HCT116 (cell line): ENCODE results near the gene INSRR. TPM values are rescaled to one million over a fixed set of nuclear protein-coding genes. Genes with fewer than 3 reads are reported as not detected.

ENCODE experiments used
- ATAC-seq: fragments of 200-7000 bp; cut with Tn5 transposase; 2 replicates; pipeline ENCODE4 v1.9.1; 2020; ENCODE audit warnings: mild to moderate bottlenecking, moderate library complexity
- BruUV-seq: library from RNA; stranded (reverse); fragments of 400-500 nt; replicated peaks from 2 replicates; lab custom pipeline; 2021; lab: Mats Ljungman, UMichigan
- CTCF ChIA-PET: fragments of 300-600 bp; sonication (Branson Sonifier 250); formaldehyde crosslinking; loops from one replicate; lab custom pipeline; 2021; ENCODE audit warnings: antibody characterized with exemption; lab: Charles Lee
- POLR2A ChIA-PET: fragments of 300-600, 350-600 bp; sonication (Branson Sonifier 250); formaldehyde crosslinking; loops from one replicate; lab custom pipeline; 2021; ENCODE audit warnings: antibody characterized with exemption; lab: Charles Lee
- RAD21 ChIA-PET, 2 experiments: fragments of 300-600 bp; sonication (Branson Sonifier 250); formaldehyde crosslinking; loops; one replicate each; lab custom pipeline; 2023; ENCODE audit warnings: low total read pairs in 2 of 2; ENCODE audit not compliant: uncharacterized antibody in 2 of 2, unreplicated experiment in 2 of 2, low non-redundant PET in 1 of 2; lab: Charles Lee
- DNase-seq: peaks from one replicate; pipeline ENCODE4 v3.0.0-alpha.2; 2010; ENCODE audit warnings: low read depth, low spot score
- H2AFZ ChIP-seq: fragments of 200-600 bp; shearing (Covaris generic), sonication (generic); 2 replicates; pipeline ENCODE4 v1.6.1; 2017; ENCODE audit warnings: low read depth, mixed run types, mixed read lengths, antibody characterized with exemption, low read length; ENCODE audit not compliant: poor library complexity, severe bottlenecking
- H3K27ac ChIP-seq: 2 replicates; pipeline ENCODE4 v1.5.1; 2012; ENCODE audit warnings: low read depth, low read length
- H3K27me3 ChIP-seq: fragments of 200-600 bp; sonication (generic); 2 replicates; pipeline ENCODE4 v1.6.1; 2016; ENCODE audit warnings: mixed run types, low read length, mixed read lengths; ENCODE audit not compliant: insufficient read depth
- H3K36me3 ChIP-seq, 2 experiments: fragments of 200-500 bp in 1 of 2; fragments of 200-600 bp in 1 of 2; sonication (Bioruptor generic) in 1 of 2; sonication (generic) in 1 of 2; 2 replicates each; pipeline versions ENCODE4 v1.5.1 to v1.6.1; 2014 to 2016; ENCODE audit warnings: low read length in 2 of 2, inconsistent platforms in 1 of 2, mixed read lengths in 1 of 2, mixed run types in 1 of 2; ENCODE audit not compliant: insufficient read depth in 2 of 2, control insufficient read depth in 1 of 2
- H3K4me1 ChIP-seq, 2 experiments: fragments of 200-600 bp in 1 of 2; sonication (generic) in 1 of 2; 2 replicates each; pipeline versions ENCODE4 v1.5.1 to v1.6.1; 2012 to 2017; ENCODE audit warnings: low read length in 2 of 2, inconsistent platforms in 1 of 2, mild to moderate bottlenecking in 1 of 2, mixed read lengths in 1 of 2, mixed run types in 1 of 2, moderate library complexity in 1 of 2; ENCODE audit not compliant: insufficient read depth in 2 of 2, control insufficient read depth in 1 of 2
- H3K4me2 ChIP-seq: fragments of 200-600 bp; sonication (generic); 2 replicates; pipeline ENCODE4 v1.6.1; 2017; ENCODE audit warnings: mixed run types, low read length, mixed read lengths
- H3K4me3 ChIP-seq, 2 experiments: fragments of 200-600 bp in 1 of 2; sonication (generic) in 1 of 2; replicated peaks in 1 of 2; 2 replicates each; pipeline ENCODE4 v1.5.1; 2011 to 2016; ENCODE audit warnings: low read length in 2 of 2, control low read depth in 1 of 2, low read depth in 1 of 2, mild to moderate bottlenecking in 1 of 2, mixed read lengths in 1 of 2, mixed run types in 1 of 2
- H3K79me2 ChIP-seq: fragments of 200-600 bp; sonication (generic); 2 replicates; pipeline ENCODE4 v1.6.1; 2017; ENCODE audit warnings: mild to moderate bottlenecking, mixed run types, low read length, moderate library complexity, mixed read lengths; ENCODE audit not compliant: insufficient read depth
- H3K9ac ChIP-seq: fragments of 200-600 bp; sonication (generic); 2 replicates; pipeline ENCODE4 v1.6.1; 2016; ENCODE audit warnings: low read length, mixed read lengths
- H3K9me2 ChIP-seq: fragments of 200-600 bp; sonication (generic), shearing (Covaris generic); 2 replicates; pipeline ENCODE4 v1.6.1; 2017; ENCODE audit warnings: mixed run types, mild to moderate bottlenecking, moderate library complexity; ENCODE audit not compliant: insufficient read depth
- H3K9me3 ChIP-seq, 2 experiments: fragments of 200-500 bp in 1 of 2; fragments of 200-600 bp in 1 of 2; sonication (Bioruptor generic) in 1 of 2; sonication (generic) in 1 of 2; 2 replicates each; pipeline ENCODE4 v1.6.1; 2014 to 2017; ENCODE audit warnings: low read length in 2 of 2, mixed read lengths in 2 of 2, inconsistent platforms in 1 of 2, low read depth in 1 of 2, mild to moderate bottlenecking in 1 of 2, mixed run types in 1 of 2, moderate library complexity in 1 of 2; ENCODE audit not compliant: control insufficient read depth in 1 of 2, insufficient read depth in 1 of 2
- H4K20me1 ChIP-seq: fragments of 200-600 bp; sonication (generic), shearing (Covaris generic); 2 replicates; pipeline ENCODE4 v1.6.1; 2017; ENCODE audit warnings: mixed run types, mild to moderate bottlenecking, moderate library complexity; ENCODE audit not compliant: insufficient read depth
- ATF3 ChIP-seq: IDR thresholded peaks from 2 replicates; pipeline ENCODE4 v1.6.1; 2012
- CBX3 ChIP-seq: IDR thresholded peaks from 2 replicates; pipeline ENCODE4 v1.6.1; 2012; ENCODE audit warnings: low read depth
- CTCF ChIP-seq, 3 experiments: fragments of 200-600 bp in 1 of 3; sonication (generic) in 1 of 3; IDR thresholded peaks in 2 of 3; conservative IDR thresholded peaks in 1 of 3; 2 replicates each; pipeline ENCODE4 v1.5.1; 2012 to 2017; ENCODE audit warnings: low read depth in 2 of 3, low read length in 2 of 3, antibody characterized with exemption in 1 of 3, borderline replicate concordance in 1 of 3, control low read depth in 1 of 3, mild to moderate bottlenecking in 1 of 3, mixed read lengths in 1 of 3, mixed run types in 1 of 3, moderate library complexity in 1 of 3; ENCODE audit not compliant: insufficient read depth in 1 of 3
- EGR1 ChIP-seq: IDR thresholded peaks from 2 replicates; pipeline ENCODE4 v1.6.1; 2012; ENCODE audit warnings: low read depth
- ELF1 ChIP-seq: IDR thresholded peaks from 2 replicates; pipeline ENCODE4 v1.6.1; 2012; ENCODE audit warnings: low read depth, borderline replicate concordance
- EZH2 ChIP-seq: fragments of 200-600 bp; sonication (generic); IDR thresholded peaks from 2 replicates; pipeline ENCODE4 v1.6.1; 2017; ENCODE audit warnings: antibody characterized with exemption, mixed run types
- EZH2phosphoT487 ChIP-seq: fragments of 200-600 bp; IDR thresholded peaks from 2 replicates; pipeline ENCODE4 v1.6.1; 2018; ENCODE audit warnings: antibody characterized with exemption, borderline replicate concordance
- FOSL1 ChIP-seq: IDR thresholded peaks from 2 replicates; pipeline ENCODE4 v1.6.1; 2012; ENCODE audit warnings: low read depth
- JUND ChIP-seq: IDR thresholded peaks from 2 replicates; pipeline ENCODE4 v1.6.1; 2012
- MAX ChIP-seq: IDR thresholded peaks from 2 replicates; pipeline ENCODE4 v1.6.1; 2012
- POLR2AphosphoS5 ChIP-seq: IDR thresholded peaks from 2 replicates; pipeline ENCODE4 v1.6.1; 2011; ENCODE audit warnings: mild to moderate bottlenecking, low read depth, low read length, moderate library complexity
- SP1 ChIP-seq: IDR thresholded peaks from 2 replicates; pipeline ENCODE4 v1.6.1; 2012; ENCODE audit warnings: low read depth
- ZNF274 ChIP-seq: fragments of 200-500 bp; sonication (Bioruptor generic); IDR thresholded peaks from 2 replicates; pipeline ENCODE4 v1.6.1; 2014; ENCODE audit warnings: mild to moderate bottlenecking, low read depth, low read length, inconsistent platforms
- intact Hi-C: fragments of 100-400 bp; cut with micrococcal nuclease; formaldehyde crosslinking; loops from 2 replicates; pipeline ENCODE4 v1.10.0; 2022
- total RNA-seq: library from RNA; stranded (reverse); gene quantifications from one replicate; pipeline ENCODE4 v1.2.1, GENCODE V29; 2021; ENCODE audit not compliant: unreplicated experiment
- TF ChIP-seq, protein P1 (sequence below): IDR thresholded peaks from 2 replicates; pipeline ENCODE4 v1.6.1; 2012; ENCODE audit warnings: low read depth

INSRR gene
- total RNA-seq, 1 experiment from 2014 or later, result not detected

GRCh38 chr1:156851779-156852417, 7.0 kb downstream of the INSRR start:
- Histone ChIP-seq H4K20me1 (no peaks in the 10 kb centered on the region), H3K27ac (no peak overlapping the region), H3K79me2 (no peaks in the 10 kb centered on the region), H3K27me3 (no peaks in the 10 kb centered on the region), H3K4me3 (no peak overlapping the region)
- RAD21 ChIA-PET, result no interaction called here
- no TSS peak for BruUV-seq
- TF ChIP-seq ATF3 (no peak), EZH2phosphoT487 (no peak), CBX3 (no peak), JUND (no peak), ELF1 (no peak), EGR1 (no peak), POLR2AphosphoS5 (no peak), MAX (no peak), SP1 (no peak), FOSL1 (no peak)
- TF ChIP-seq, all 23 proteins: peak for 0
- intact Hi-C loops, result no loop called here
- H3K4me1 ChIP-seq, result no peaks in the 10 kb centered on the region; a peak in 2 of 4 replicates
- ATAC-seq (no peak), DNase-seq (no peak)
- H3K9me3 ChIP-seq, result no peaks in the 10 kb centered on the region
- POLR2A ChIA-PET, result no interaction called here
- no peaks in the 10 kb centered on the region for H3K36me3 ChIP-seq
- H3K4me2 ChIP-seq, result no peak overlapping the region
- CTCF ChIA-PET, result interaction anchor here (1.3 kb wide), 1 partner anchor 13 kb away, joined by 4 read pairs; no protein-coding TSS in a partner anchor
- H2AFZ ChIP-seq, result no peak overlapping the region
- H3K9ac ChIP-seq, result no peak overlapping the region
- H3K9me2 ChIP-seq, result no peaks in the 10 kb centered on the region

- H3K9me3 ChIP-seq, result no peaks in the 10 kb centered on the region
- no peak overlapping the region for H3K27ac ChIP-seq
- no peak overlapping the region for H3K4me2 ChIP-seq
- H3K9ac ChIP-seq, result no peak overlapping the region
- no peak overlapping the region for H2AFZ ChIP-seq
- CTCF ChIA-PET, result interaction anchor here (2.2 kb wide), 1 partner anchor 11 kb away, joined by 8 read pairs; no protein-coding TSS in a partner anchor
- H3K4me3 ChIP-seq, result no peak overlapping the region
- H3K36me3 ChIP-seq, result no peaks in the 10 kb centered on the region
- H3K9me2 ChIP-seq, result no peaks in the 10 kb centered on the region
- BruUV-seq, result no TSS peak
- intact Hi-C loops, result no loop called here
- DNase-seq (no peak), ATAC-seq (no peak)
- H3K4me1 ChIP-seq, result no peaks in the 10 kb centered on the region; a peak in 2 of 4 replicates
- POLR2A ChIA-PET, result no interaction called here
- H3K27me3 ChIP-seq, result no peaks in the 10 kb centered on the region
- no peaks in the 10 kb centered on the region for H4K20me1 ChIP-seq
- RAD21 ChIA-PET, result interaction anchor here in 1 of 2 experiments (0.6 kb wide), 1 partner anchor 44 kb away, joined by 4 read pairs; no protein-coding TSS in a partner anchor
- no peaks in the 10 kb centered on the region for H3K79me2 ChIP-seq
- TF ChIP-seq, protein P1, sequence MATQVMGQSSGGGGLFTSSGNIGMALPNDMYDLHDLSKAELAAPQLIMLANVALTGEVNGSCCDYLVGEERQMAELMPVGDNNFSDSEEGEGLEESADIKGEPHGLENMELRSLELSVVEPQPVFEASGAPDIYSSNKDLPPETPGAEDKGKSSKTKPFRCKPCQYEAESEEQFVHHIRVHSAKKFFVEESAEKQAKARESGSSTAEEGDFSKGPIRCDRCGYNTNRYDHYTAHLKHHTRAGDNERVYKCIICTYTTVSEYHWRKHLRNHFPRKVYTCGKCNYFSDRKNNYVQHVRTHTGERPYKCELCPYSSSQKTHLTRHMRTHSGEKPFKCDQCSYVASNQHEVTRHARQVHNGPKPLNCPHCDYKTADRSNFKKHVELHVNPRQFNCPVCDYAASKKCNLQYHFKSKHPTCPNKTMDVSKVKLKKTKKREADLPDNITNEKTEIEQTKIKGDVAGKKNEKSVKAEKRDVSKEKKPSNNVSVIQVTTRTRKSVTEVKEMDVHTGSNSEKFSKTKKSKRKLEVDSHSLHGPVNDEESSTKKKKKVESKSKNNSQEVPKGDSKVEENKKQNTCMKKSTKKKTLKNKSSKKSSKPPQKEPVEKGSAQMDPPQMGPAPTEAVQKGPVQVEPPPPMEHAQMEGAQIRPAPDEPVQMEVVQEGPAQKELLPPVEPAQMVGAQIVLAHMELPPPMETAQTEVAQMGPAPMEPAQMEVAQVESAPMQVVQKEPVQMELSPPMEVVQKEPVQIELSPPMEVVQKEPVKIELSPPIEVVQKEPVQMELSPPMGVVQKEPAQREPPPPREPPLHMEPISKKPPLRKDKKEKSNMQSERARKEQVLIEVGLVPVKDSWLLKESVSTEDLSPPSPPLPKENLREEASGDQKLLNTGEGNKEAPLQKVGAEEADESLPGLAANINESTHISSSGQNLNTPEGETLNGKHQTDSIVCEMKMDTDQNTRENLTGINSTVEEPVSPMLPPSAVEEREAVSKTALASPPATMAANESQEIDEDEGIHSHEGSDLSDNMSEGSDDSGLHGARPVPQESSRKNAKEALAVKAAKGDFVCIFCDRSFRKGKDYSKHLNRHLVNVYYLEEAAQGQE, result no peak
- no peak for TF ChIP-seq CBX3
- TF ChIP-seq FOSL1, result no peak
- TF ChIP-seq POLR2AphosphoS5, result no peak
- no peak for TF ChIP-seq JUND
- TF ChIP-seq EZH2, result no peak
- no peak for TF ChIP-seq CTCF (IDR thresholded peaks at IDR 0.05 in 2 of 3, conservative IDR thresholded peaks at IDR 0.05 in 1 of 3; ENCODE audit: borderline replicate concordance in 1 of 3, insufficient read depth in 1 of 3, low read depth in 2 of 3, low read length in 2 of 3)
- no peak for TF ChIP-seq ZNF274
- no peak for TF ChIP-seq ELF1
- TF ChIP-seq SP1, result no peak
Observed at GRCh38 chr1:156849151-156849496, 9.8 kb downstream of the INSRR start.
